GM18505 (cell line): ENCODE data around the gene COL4A2.

Source experiments
- ATAC-seq: cut with Tn5 transposase; IDR thresholded peaks from one replicate; pipeline ENCODE4 v1.9.1; 2021; ENCODE audit not compliant: unreplicated experiment
- POLR2A ChIP-seq: IDR thresholded peaks from 4 replicates; pipeline ENCODE4 v1.6.1; 2011; ENCODE audit warnings: borderline replicate concordance; ENCODE audit not compliant: insufficient read depth, insufficient read length; ENCODE audit errors: extremely low read depth

The COL4A2 gene

DNA sequence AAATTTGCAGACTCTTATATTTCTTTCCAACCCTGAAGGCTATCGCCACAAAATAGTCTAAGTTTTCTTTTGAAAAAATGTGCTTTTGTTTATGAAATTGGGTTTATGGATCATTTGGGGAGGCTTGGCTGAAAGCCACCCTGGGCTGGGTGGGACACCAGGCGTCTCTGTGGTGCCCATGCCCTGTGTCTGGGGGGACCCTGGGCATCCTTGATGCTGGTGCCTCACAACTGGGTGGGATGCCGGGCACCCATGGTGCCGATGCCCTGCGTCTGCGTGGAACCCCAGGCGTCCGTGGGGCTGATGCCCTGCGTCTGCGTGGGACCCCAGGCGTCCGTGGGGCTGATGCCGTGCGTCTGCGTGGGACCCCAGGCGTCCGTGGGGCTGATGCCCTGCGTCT lies 149.5 kb downstream of the COL4A2 start:
- no peak for ATAC-seq
- no peak for TF ChIP-seq POLR2A

DNA sequence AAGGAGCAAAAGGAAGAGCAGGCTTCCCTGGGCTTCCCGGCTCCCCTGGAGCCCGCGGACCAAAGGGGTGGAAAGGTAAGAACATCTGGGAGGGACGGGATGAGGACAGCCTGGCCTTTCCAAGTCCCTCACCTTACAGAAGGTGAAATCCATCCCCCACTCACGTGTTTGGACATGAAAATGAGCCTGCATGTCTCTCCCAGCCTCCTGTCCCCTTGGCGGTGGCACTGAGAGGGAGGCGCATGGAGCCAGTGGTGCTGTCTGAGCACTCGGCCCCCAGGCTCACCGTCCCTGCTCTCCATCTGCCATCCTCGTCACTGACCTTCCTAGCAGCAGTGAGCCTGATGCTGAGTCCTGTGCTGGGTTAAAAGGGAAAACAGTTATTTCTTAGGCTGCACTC lies 150.3 kb downstream of the COL4A2 start:
- no peak for ATAC-seq
- no peak for TF ChIP-seq POLR2A

DNA sequence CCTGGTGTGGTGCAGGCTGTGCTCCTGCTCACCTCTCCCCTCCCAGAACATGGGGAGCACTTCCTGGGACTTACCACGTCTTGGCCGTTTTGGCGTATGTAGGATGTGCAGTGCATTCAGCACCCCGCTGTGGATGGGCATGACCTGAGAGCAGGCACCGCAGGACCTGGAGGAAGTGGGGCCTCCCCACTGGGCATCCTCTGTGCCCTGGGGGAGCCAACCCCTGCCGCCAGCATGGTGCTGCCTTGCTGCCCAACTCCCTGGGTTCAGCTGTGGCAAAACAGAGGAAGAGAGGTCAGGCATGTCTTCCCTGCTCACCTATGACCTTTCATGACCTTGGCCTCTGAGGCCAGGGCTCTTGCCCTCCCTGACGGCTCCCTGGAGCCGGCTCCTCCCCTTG lies 150.9 kb downstream of the COL4A2 start:
- no peak for ATAC-seq
- TF ChIP-seq POLR2A = no peak

DNA sequence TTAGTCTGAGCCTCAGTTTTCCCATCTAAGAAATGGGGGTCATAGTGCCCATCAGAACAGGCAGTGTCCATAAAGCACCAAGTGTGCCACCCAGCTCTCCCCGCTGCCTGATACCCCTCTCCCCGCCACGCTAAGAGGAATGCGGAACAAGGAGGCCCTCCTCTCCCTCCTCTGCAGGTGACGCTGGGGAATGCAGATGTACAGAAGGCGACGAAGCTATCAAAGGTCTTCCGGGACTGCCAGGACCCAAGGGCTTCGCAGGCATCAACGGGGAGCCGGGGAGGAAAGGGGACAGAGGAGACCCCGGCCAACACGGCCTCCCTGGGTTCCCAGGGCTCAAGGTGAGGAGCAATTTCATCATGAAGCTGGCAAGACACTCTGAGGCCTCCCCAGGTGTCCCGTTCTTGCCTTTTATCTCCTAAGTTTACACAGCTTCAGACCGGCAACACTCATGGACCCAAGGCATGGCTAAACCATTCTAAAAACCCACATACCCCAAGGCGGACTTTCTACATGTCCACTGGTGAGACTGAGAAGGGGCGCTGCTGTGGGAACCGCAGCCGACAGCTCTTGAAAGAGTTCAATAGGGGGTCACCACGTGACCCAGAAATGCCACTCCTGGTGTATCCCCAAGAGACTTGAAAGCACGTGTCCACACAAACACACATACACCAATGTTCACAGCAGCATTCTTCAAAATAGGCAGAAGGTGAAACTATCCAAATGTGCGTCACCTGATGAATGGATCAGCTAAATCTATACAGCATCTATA lies 151.7 kb downstream of the COL4A2 start:
- TF ChIP-seq POLR2A = no peak
- no peak for ATAC-seq

DNA sequence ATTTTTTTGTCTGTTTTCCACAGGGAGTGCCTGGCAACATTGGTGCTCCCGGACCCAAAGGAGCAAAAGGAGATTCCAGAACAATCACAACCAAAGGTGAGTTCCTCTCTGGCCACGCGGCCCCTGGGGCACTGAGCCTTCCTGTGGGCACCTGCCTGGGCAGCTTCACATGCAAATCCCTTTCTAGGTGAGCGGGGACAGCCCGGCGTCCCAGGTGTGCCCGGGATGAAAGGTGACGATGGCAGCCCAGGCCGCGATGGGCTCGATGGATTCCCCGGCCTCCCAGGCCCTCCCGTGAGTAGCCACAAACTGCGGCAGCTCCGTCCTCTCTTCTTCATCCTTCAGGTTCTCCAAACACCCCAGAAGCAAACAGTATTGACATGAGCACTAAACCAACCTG lies 155.0 kb downstream of the COL4A2 start:
- no peak for ATAC-seq
- TF ChIP-seq POLR2A = no peak

DNA sequence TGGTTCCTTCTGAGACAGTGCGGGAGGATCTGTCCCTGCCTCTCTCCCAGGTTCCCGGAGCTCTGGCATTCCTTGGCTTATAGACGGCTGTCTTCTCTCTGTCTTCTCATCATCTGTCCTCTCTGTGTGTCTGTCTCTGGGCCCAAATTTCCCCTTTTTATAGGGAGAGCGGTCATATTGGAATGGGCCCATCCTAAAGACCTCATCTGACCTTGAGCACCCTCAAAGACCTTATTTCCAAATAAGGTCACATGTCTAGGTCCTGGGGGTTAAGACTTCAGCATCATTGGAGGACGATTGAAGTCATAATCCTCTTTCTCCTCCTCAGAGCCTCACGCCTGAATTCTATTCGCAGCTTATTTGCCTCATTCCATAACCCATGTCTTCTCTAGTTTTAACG lies 156.1 kb downstream of the COL4A2 start:
- no peak for ATAC-seq
- TF ChIP-seq POLR2A = no peak

DNA sequence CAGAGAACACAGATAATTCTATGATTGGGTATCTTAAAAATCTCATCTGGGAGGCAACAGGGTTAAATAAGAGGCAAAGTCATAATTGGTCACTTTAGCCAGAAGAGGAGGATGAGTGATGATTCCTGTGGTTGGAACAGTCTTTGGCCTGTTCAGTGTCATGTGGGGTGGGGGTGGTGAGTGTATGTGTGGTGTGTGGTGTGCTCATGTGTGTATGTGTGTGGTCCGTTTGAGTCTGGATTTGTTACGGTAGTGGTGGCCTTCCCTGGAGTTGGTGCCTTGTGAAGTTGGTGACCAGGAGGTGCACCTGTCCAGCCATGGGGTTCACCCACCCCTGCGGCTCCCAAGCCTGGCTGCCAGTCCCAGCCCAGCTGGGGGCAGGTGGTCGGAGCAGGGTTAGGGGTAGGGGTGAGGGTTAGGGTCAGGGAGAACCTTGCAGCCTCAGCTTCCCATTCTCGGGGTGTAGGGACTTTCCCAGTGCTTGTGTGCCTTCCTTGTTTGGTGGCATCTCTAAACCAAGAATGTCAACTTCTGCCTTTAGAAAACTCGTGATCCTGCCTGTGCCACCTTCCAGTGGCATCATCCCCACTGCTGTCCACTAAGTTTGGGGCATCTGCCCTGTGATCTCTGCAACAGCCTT lies 156.9 kb downstream of the COL4A2 start:
- TF ChIP-seq POLR2A = no peak
- ATAC-seq = no peak

DNA sequence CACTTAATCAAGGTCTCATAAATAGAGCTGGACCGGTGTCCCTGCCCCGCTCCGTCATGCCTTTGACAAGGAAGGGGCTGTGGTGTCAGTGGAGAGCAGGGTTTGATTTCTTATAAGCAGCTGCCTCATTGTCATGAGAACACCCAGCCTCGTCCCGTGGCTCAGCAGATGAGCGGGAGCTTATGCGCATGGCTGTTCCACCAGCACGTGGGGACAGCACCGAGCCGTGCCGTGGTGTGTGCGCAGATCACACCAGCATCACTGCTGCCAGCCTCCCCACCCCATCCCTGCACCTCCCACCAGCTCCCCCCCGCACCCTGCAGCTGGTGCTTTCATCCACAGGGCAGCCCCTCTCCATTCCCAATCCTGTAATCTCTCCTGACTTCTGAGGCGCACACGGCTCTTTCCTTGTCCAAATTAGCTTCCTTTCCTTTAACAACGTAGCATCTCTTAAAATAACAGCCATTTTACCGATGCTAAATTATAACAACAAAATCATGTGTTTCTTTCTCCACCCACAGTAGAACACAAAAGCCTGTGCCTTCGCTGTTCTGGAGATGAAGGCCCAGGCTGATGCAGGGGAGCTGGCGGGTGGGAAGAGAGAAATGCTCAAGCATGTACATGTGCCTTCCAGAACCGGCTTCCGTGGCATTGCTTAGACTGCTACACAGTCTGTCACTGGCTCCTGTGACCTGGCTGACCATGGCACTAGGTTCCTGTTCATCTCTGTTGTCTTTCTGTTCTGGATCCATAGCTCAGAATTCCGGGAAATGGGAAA lies 157.7 kb downstream of the COL4A2 start:
- no peak for TF ChIP-seq POLR2A
- ATAC-seq = no peak

DNA sequence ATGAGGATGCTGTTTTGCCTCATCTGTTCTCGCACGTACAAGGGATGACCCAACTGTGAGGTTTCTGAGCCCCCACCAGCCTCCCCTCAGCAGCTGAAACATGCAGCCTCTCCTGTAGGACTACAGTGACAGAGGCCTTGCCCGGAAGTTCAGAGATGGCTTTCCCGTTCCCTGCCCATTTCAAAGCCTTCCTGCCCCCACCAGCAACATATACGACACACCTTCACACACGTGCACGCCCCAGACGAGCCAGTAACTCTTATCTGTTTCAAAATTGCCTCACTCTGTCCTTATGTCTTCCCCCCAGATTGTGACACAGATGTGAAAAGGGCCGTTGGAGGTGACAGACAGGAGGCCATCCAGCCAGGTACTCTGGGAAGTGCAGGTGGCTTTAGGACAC lies 158.6 kb downstream of the COL4A2 start:
- TF ChIP-seq POLR2A = no peak
- no peak for ATAC-seq

DNA sequence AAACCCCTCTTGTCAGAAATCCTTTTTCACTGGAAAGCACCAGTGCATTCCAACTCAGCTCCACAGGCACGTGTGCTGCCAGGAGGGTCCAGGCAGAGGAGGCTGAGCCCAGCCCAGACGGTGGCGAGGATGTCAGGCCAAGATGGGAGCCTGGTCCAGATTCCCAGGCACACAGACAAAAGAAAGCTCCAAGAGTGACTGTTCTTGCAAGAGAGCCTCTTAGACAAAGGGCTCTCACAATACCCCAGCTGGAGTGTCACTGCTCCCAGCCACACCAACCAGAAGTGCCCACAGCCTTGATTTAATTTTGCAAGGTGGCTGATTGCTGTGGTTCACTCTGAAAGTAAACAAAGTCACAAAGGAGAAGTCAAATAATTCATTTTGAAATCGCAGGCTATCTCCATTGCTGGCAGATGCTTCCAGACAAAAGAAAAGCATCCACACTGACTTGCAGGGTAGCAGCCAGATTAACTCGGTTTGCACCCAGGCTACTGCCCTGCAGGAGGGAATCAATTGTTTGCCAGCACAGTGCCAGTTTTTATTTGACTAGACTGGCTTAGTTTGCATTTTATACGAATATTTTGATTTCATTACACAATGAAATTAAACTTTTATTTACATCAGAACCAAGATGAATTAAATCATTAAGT lies 159.3 kb downstream of the COL4A2 start:
- no peak for TF ChIP-seq POLR2A
- ATAC-seq = no peak

DNA sequence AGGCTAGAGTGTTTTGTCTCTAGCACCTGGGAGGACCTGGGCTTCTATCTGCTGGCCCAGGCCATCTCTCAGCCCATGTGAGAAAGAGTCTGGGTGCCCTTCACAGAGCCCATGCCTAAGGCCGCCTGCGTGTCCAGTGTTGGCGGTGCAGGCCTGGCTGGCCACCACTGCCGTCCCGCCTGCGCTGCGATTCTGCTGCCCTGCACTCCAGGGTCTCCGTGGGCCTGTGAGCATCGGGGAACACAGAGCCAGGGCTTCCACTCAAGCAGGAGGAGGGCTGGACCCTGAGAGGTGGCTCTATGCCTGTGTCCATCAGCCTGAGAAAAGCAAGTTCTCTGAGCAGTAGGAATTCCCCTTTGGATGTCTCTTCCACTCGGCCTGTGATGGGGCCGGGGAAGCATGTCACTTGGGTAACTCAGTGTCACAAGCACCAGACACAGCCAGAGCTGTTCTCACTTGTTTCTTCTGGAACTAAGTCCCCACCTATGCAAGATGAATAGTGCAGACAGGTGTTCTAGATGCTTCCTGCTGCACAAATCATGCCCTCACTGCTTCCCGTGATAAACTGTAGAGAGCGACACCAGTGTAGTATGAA lies 160.5 kb downstream of the COL4A2 start:
- no peak for ATAC-seq
- no peak for TF ChIP-seq POLR2A

DNA sequence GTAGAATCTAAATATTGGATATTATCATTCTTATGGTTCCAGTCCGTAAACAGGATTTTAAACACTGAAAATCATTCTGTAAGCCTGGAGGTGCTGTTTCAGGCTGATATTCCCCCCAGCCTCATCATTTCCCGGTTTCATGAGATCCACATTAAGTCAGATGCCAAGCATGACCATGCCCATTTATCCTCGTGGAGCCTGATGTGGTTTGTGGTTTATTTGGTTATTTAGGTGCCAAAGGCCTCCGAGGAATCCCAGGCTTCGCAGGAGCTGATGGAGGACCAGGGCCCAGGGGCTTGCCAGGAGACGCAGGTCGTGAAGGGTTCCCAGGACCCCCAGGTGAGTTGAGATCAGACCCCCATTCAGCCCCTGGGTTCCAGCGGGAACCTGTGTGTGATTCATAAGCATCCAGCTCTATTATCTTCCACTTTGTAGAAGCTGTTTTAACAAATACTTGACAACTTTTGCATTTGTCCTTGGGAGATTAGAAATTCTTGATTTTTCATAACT lies 162.0 kb downstream of the COL4A2 start:
- no peak for TF ChIP-seq POLR2A
- ATAC-seq = no peak

DNA sequence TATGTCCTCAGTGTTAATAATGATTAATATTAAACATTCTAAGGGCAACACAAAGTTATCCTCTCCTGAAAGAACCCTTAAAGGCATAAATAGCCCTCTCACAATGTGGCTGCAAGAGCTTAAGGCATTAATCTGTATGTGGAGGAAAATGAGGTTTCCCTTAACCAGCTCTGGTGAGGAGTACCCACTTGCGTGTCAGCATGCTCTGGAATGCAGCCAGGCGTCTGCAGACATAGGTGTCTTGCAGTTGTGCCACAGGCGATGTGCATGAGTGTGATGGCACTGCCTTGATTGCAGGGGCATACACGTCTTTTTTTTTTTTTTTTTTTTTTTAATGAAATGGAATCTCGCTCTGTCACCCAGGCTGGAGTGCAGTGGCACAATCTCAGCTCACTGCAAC lies 162.5 kb downstream of the COL4A2 start:
- no peak for ATAC-seq
- TF ChIP-seq POLR2A = no peak
